Glomerular visceral epithelial cell (primary cell): ENCODE data around the gene DGCR2.

ENCODE experiments used
- DNase-seq: peaks from one replicate; pipeline ENCODE4 v3.0.0-alpha.2; 2016; ENCODE audit errors: extremely low spot score

DGCR2 gene

DNA sequence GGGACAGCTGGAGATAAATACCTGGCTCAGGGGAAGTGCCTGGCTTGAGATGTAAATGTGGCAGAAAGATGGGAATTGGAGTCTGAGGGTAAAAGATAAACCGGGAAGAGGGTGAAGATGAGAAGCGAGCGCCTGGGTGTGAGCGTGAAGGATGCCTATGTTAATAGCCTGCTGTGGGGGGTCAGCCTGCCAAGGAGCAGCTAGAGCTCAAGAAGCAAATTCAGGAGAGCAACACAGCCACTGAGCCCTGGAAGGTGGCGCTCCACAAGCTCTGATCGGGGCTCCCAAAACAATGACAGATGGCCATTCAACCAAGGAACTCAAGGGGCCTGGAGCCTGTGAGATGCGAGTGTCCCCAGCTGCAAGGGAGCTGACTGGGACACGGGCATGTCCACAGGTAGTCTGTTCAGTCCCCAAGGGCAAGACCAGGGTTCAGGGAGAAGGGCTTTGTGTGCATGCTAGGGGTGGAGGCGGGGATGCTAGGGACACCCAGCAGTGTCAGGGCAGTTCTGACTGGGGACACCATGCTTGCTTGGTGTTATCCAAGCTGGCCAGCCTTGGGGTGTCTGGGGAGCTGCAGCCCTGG lies 25.1 kb upstream of the DGCR2 start:
- no peak for DNase-seq

DNA sequence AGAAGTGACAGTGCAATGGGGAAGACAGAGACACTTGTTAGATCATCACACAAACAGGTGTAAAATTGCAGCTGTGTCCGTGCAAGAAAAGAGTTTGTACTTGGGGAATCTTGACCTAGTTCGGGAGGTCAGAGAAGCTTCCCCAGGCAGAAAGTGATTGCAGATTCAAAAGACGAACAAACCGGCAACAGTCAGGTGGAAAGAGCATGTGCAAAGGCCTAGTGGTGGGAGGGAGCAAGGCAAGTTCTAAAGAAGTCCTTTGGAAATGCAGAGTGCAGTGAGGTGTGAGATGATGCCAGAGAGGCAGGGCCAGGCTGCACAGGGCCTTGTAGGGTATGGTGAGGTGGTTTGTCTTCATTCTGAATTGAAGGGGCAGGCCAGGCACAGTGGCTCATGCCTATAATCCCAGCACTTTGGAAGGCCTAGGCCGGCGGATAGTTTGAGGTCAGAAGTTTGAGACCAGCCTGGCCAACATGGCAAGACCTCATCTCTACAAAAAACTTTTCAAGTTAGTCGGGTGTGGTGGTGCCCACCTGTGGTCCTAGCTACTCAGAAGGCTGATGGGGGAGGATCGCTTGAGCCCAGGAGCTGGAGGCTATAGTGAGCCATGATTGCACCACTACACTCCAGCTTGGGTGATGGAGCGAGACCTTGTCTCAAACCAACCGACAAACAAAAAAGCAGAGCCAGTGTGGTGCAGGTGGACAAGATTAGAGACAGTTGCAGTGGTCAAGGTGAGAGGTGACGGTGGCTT lies 24.2 kb upstream of the DGCR2 start:
- no peak for DNase-seq

DNA sequence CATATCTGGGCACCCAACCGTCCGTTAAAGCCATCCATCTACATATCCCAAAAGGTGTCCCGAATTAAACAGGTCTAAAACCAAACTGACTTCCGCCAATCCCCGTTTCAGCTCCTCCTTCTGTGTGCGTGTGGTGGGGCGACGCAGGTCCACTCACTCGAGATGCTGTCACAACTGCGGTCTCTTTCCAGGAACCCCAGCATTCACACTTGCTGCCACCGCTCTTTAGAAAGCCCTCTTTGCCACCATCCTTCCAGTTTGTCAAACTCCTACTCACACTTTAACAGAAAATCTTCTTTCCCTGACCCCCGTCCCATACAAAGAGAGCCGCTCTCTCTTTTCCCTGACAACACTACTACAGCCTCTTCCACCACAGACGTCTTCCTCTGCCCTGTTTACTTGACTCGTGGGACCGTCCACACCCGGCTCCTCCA lies 21.8 kb upstream of the DGCR2 start:
- no peak for DNase-seq

DNA sequence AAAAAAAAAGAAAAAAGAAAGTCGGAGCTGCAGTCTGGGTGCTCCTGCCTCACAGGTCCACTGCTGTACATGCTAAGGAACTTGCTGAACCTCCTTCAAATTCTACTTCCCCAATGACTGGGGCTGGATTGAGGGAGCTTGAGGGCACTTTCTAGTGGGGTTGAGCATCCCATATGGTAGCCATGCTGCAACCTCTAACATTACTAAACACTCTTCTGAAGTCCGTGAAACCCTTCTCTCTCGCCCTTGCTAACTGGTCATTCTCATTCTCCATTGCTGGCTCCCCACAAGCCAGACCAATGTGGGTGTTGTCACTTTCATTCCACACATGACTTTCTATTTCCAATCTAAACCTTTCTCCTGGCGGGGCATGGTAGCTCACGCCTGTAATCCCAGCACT lies 21.0 kb upstream of the DGCR2 start:
- DNase-seq = no peak

DNA sequence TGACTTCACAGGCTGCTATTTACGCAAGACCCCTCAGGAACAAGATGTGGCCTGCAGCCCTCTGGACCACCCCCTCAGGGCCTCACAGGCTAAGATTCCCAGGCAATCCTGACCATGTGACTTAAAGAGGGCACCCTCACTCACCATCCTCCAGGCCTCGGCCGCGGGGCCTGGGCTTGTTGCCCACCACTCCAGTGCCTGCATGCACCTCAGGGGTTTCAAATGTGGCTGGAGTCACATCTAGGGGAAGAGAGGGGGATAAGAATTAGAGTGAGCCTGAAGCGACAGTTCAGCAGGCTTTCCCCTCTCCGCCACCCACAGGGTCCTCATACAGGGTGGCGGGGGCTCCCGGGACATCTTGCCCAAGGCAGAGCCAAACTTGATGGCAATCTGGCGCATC lies 20.2 kb upstream of the DGCR2 start:
- no peak for DNase-seq

DNA sequence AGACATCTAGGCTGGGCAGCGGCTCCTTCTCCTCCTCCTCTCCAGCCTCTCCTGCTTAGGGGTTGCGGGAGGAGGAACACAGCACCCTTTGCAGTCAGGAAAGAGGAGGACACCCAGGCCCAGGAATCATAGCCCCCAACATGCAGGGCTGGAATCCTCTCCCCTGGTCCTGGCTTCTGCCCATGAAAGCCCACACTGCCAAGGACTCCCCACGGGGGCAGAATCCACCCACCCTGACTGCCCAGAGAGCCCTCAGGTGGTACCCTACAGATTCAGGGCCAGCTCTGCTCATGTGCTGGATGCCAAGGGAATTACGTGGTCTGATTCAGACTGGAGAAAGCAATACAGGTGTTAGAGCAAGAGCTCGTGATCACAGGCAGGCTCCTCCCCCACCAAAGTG lies 17.8 kb upstream of the DGCR2 start:
- no peak for DNase-seq

DNA sequence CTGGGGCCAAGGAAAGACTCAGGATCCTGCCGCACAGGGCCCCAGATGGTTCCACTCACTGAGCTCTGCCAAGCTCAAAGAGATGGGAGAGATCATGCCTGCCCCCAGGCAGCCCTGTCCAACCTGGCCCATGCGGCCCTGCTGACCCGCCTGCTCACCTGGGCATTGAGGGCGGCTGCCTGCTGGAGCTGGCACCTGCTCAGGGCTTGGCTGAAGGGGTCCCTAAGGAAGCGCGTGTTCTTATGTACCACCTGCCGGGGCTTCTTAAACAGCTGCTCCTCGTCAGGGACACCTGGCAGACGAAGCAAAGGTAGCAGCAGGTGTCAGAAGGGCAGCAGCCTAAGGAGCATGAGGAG lies 16.8 kb upstream of the DGCR2 start:
- DNase-seq = no peak

DNA sequence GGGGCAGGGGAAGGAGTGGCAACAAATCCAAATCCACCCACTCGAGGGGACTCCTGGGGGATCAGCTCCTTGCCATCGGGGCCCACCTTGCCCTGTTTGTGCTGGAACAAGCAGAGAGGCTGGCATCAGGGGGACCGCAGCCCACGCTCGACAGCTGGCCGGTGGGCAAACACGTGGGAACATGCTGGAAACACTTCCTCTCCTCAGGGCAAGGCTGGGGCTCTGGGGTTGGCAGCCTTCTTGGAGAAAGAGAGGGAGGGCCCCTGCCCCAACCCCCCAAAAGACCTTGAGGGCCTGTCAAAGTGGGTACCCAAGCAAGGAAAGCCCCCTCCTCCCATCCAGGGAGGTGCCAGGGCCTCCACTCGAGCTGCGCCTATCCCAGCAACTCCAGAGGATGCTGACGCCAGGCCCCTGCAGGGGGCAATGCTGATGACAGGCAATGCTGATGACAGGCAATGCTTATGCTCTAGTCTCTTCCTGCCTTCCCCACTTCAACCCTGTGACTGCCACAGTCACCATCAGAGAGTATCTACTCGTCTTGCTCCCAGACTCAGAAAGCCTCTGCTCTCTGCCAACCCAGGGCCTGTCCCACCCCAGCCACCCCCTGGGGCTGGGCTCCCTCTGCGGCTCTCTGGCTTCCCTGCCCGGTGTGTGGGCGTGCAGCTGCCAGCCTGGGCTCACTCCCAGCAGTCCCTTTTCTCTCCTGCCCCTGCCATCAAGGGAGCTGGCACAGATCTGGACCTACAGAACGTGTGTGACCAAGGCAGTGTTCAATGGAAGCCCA lies 16.2 kb upstream of the DGCR2 start:
- no peak for DNase-seq

DNA sequence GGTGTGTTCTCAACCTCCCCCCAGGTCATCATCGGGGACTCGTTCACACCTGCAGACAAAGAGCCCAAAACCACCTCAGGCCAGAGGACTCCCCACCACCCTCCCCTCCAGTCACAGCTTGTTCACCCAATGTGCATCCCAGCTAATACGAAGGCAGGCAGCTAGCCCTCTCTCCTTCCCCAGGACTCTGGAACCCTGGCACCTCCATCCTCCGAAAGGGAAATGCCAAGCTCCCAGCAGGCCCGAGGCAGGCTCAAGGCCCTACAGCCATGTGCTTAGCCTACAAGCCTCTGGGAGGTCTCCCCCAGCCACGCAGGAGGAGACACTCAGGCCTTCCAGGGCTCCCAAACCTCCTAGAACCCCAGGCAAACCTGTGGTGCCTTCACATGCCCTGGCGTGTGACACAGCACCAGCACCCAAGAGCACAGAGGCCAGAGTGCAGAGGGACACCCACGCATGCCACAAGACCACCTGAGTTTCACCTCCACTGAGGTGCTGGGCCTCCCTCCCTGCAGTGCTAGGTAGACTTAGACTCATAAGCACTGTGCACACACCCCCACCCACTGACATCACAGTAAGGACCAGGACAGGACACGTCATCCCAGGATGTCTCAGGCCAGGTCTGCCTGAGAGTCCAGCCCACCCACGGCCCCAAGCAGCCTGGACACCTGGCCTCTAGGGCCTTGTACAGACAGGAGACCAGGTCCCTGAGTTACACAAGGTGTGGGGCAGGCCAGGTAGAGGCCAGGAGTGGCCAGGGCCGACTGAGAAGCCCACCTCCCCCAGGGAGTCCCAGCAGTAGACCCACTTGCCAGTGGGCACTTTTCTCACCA lies 15.4 kb upstream of the DGCR2 start:
- DNase-seq = no peak

DNA sequence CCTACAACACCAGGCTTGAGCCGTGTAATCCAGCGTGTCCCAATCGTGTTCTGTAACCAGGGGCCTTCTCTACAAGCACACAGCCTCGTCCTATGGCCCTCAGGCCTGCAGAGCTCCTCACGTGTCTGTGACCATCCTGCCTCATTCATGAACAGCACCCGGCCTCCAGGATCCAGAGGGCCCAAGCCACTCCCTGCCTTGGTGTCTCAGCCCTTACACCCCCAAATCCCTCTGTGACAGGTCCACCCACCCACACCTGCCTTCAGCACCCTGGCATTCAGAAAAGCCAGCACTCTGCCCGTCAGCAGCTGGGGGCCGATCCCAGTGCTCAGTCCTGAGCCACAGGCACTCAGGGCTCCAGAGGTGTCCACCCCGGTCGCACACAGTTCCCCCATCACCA lies 14.7 kb upstream of the DGCR2 start:
- DNase-seq = no peak

DNA sequence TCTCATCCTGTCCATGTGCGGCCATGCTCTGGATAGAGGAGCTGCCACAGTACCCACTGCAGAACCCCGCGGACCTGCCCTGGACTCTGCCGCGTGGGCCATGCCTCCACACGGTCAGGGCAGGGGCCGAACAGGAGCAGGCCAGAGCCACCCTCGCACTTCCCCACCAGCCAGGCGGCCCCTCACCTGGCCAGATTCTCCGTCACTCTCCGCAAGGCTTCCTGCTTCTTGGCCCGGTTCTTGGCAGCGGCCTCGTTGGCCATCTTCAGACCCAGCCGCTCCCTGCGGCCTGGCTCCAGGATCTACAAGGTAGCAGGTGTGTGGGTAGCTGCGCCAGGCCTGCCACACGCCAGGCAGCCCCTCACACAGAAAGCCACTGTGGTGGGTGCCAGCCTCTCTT lies 12.7 kb upstream of the DGCR2 start:
- no peak for DNase-seq

DNA sequence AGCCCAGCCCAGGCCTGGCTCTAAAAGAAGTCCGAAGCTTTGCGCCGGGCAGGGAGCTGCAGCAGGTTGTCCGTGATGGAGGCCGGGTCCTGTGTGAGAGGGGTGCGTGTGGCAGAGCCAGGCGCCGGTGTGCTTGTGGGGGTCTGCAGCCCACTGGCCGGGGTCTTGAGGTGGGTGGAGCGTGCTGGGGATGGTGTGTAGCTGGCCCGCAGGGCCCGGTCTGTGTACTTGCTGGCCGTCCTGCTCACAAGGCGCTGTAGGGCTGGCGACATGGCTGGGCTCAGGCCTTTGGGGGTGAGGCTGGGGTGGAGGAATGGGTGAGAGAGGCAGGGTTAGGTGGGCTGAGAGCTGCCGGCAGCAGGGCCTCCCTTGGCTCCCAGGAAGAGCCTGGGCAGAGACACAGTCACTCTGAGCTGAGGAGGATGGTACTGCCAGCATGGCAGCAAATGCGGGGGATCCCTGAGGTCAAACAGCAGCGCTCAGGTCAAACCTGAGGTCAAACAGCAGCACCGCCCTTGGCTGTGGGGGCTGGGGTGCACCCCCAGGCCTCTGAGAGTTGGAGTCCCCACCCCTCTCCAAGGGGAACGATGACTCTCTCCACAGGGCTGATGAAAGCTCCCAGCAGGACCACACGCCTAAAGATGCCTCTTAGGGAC lies 12.1 kb upstream of the DGCR2 start:
- no peak for DNase-seq

DNA sequence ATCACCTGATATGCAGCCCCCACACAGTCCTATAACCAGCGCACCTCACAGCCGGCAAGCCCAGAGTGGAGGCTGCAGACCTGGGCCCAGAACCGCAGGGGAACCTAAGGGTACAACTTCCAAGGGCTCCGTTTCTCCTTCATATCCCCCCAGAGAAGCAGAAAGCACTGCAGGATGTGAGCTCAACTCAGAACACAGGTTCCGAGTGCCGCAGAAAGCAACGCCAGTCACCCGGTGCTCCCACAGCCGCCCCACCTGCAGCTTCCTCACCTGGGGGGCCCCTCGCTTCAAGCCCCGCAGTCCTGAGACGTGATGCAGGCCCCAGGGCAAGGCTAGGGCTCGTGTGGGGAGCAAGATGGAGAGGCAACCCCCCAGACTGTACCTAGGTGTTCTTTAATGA lies 11.3 kb upstream of the DGCR2 start:
- no peak for DNase-seq

DNA sequence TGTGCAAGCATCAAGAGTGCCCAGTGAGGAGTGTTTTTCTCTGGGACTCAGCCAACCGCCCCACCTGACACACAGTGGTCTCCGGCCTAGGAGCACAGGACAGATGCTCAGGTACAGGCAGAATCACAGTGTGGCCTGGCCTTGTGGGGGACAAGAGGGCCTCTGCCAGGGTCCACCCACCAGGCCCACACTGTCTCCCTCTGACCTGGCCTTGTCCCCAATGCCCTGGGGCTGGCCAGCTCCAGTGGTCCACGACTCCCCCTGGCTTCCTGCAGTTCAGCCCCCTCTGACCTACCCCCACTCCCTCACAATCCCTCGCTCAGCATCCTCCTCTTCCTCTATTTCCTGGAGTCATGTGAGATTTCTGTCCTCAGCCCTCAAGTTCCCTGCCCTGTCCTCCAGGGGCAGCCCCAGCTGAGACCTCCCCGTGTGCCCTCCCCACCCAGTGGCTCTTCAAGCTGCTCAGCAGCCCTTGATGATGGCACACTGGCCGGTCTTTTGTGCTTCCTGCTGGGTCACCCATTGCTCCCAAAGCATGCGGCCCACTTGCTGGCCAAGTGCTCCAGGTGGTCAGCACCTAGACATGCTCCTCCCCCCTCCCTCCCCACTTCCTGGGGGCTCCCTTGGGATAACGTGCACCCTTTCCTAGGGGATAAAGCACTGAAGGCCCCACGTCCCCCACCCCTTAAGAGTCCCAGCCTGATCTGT lies 10.6 kb upstream of the DGCR2 start:
- DNase-seq = no peak

DNA sequence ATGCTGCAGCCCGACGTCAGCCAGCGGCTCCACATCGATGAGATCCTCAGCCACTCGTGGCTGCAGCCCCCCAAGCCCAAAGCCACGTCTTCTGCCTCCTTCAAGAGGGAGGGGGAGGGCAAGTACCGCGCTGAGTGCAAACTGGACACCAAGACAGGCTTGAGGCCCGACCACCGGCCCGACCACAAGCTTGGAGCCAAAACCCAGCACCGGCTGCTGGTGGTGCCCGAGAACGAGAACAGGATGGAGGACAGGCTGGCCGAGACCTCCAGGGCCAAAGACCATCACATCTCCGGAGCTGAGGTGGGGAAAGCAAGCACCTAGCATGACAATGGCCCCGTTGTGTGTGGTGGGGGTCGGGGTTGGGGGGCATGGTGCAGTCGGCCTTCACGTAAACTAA lies 9.9 kb upstream of the DGCR2 start:
- DNase-seq = no peak

DNA sequence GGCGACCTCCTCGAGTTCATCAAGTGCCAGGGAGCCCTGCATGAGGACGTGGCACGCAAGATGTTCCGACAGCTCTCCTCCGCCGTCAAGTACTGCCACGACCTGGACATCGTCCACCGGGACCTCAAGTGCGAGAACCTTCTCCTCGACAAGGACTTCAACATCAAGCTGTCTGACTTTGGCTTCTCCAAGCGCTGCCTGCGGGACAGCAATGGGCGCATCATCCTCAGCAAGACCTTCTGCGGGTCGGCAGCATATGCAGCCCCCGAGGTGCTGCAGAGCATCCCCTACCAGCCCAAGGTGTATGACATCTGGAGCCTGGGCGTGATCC lies 9.4 kb upstream of the DGCR2 start:
- DNase-seq = no peak

DNA sequence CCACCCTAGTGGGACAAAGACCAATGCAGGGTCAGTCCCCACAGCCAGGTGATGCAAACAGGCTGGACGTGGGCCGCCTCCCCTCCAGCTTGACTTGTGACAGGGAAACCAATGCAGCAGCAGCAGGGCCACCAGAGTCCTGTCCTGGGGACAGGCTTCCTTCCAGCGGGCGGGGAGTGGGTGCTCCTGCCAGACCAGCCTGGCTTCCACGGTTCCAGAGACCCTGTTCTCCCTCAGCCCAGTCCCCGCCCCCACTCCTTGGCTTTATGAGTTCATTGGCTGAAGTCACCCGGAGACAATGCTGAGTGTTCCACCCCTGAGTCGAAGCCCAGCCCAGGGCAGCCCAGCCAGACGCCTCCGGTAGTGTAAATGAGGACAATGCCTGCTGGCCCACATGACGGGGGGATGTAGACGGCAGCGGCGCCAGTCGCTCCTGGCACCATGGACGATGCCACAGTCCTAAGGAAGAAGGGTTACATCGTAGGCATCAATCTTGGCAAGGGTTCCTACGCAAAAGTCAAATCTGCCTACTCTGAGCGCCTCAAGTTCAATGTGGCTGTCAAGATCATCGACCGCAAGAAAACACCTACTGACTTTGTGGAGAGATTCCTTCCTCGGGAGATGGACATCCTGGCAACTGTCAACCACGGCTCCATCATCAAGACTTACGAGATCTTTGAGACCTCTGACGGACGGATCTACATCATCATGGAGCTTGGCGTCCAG lies 8.9 kb upstream of the DGCR2 start, which contains the start of gene TSSK2:
Gene TSSK2 (plus strand): TSS at position 350 of the 726 bp plus-strand sequence. CDS start 92 bp downstream, at position 442.
- no peak for DNase-seq

DNA sequence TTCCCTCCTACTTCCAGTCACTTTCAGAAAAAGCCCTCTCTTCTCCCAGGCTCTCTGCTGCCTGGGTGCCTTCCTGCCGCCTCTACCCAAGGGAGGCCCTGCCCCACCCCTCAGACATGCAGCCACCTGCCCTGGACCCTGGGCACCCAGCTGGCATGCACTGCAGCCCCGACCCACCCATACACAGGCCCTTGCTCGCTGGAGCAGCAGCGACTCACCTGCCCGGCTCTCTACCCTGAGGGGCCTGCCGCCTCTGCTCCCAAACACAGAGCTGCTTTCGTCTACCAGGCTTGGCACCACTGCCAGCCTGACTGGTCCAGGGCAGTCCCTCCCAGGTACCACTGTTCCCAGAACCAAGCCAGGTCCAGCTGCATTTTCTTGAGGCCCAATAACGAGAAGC lies 7.7 kb upstream of the DGCR2 start:
- DNase-seq = no peak

DNA sequence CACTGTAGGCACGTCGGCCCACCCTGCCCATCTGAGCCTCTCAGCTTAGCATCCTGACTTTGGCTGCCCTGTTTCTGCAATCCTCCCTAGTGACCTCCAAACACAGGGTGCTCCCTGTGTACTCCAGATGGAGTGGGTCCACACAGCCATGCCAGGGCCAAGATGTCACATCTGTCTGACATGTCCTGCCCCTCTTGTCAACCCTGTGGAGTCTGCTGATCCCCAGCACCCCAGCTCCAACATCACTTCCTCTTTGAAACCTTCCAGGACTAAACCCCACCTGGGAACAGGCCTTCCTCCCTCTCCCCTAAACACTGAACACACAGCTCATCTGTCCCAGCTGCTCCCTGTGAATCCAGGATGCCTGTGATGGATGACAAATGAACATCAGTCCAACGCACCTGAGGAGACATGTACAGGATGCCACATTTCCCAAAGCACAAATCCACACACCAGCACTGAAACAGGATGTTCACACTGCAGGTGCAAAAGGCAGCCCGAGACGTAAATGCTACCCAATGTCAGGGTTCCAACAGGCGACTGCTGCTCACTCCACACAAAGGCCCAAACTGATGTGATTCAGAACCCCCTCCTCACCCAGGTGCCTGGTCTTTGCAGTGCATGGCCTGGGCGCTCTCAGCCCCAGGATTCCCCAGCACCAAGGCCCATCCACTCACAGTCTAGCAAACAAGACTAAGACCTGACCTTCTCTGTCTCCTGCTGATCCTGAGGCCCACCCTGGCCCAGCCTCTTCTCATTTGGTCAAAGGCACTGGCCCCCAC lies 6.9 kb upstream of the DGCR2 start:
- DNase-seq = no peak

DNA sequence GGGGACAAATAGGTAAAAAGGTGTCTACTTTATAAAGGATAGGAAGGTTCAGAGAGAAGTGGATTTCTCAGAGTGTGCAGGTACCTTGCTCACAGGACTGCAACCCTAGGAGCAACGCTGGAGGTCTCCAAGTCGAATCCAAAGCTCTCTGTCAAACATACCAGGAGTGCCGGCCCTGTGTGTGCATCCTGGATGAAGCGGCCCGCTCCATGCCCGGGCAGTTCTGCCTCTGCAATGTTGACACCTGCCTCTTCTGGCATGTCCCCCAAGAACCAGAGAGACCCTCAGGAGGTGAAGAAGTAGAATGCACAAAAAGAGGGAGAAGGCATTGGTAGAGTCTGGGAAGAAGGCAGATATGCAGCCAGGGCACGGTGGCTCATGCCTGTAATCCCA lies 5.8 kb upstream of the DGCR2 start:
- no peak for DNase-seq
